HG03520 (cell line): ENCODE data around the gene CLMN.

Experiments used
- ATAC-seq: cut with Tn5 transposase; IDR thresholded peaks from one replicate; pipeline ENCODE4 v1.9.1; 2021; ENCODE audit warnings: mild to moderate bottlenecking, moderate library complexity; ENCODE audit not compliant: unreplicated experiment

The CLMN gene, protein sequence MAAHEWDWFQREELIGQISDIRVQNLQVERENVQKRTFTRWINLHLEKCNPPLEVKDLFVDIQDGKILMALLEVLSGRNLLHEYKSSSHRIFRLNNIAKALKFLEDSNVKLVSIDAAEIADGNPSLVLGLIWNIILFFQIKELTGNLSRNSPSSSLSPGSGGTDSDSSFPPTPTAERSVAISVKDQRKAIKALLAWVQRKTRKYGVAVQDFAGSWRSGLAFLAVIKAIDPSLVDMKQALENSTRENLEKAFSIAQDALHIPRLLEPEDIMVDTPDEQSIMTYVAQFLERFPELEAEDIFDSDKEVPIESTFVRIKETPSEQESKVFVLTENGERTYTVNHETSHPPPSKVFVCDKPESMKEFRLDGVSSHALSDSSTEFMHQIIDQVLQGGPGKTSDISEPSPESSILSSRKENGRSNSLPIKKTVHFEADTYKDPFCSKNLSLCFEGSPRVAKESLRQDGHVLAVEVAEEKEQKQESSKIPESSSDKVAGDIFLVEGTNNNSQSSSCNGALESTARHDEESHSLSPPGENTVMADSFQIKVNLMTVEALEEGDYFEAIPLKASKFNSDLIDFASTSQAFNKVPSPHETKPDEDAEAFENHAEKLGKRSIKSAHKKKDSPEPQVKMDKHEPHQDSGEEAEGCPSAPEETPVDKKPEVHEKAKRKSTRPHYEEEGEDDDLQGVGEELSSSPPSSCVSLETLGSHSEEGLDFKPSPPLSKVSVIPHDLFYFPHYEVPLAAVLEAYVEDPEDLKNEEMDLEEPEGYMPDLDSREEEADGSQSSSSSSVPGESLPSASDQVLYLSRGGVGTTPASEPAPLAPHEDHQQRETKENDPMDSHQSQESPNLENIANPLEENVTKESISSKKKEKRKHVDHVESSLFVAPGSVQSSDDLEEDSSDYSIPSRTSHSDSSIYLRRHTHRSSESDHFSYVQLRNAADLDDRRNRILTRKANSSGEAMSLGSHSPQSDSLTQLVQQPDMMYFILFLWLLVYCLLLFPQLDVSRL

DNA sequence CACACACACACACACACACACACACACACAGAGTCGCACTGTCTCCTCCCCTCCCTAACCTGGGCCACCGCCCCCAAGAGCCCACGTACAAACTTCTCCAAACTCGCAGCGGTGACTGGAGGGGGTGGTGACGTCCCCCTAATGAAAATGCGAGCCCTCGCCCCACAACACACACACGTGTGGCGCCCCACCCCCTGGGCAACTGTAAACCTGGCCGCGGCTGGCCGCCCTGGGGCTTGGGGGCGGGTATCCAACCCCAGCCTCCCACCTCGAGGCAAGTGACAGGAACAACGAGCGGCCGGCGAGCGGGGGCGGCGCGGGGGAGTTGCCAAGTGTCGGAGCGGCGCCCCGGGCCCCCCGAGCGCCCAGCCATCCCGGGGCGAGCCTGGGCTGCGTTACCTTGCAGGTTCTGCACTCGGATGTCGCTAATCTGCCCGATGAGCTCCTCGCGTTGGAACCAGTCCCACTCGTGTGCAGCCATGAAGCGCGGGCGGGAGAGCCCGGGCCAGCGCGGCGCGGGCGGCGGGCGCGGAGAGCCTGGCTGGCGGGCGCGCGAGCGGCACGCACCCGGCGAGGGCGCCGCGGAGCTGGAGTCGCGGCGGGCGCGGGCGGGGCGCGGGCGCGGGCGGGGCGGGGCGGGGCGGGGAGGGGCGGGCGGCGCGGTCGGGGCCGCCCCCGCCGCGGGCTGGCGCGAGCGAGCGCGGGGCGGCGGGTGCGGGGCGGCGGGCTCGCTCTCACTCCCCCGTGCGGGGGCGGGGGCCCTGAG is at the start of gene CLMN:
Gene CLMN, minus strand, starts transcription at position 597 of the 766 bp plus-strand sequence. Its CDS starts 116 bp downstream, at position 481.
- no peak for ATAC-seq

DNA sequence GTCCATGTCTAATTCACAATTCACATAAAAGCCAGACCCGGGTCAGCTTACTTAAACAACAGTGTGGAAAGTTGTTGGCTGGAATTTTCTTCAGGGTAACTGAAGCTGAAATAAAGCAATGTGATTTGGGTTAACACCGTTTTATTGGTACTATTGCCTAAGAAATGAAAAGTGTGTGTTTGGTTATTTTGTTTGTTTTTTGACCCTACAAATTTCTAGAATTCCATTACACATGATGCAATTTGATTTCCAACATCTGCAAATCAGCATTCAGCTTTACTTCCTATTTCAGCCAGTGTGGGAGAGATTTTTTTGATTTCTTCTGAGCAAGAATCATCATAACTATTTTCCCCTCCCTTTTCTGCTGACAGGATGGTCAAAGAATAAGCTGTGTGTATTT is 45.7 kb upstream of the CLMN start:
- no peak for ATAC-seq

DNA sequence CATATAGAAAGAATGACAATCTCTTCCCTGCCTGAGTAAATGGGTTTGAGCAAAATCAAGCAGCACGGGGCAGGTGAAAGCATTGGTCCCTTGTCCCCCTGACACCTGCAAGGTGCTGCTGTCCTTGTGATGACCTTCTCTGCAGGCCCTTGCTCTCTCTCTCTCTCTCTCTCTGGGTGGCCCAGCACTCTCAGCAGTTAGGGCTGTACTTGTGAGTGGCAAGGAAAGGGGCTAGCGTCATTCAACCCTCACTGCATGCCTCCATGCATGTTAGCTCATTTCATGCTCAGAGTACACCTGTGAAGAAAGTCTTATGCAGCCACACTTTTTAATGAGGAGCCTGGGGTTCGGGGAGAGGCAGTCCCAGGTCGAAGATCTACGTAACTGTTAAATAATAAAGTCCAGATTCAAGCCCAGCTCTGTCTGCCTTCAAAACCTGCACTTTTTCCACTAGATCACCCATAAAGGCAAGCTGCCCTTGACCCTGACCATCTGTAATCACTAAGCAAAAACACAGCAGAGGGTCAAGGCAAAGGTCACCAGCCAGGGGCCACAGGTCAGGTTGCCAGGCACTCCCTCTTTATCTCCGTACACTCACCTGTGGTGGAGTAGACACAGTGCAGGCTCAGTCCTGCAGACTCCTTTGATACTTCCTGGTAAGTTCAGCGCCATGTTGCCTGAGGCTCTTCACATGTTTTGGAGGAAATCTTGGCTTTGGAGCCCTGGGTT is 44.9 kb upstream of the CLMN start:
- no peak for ATAC-seq

DNA sequence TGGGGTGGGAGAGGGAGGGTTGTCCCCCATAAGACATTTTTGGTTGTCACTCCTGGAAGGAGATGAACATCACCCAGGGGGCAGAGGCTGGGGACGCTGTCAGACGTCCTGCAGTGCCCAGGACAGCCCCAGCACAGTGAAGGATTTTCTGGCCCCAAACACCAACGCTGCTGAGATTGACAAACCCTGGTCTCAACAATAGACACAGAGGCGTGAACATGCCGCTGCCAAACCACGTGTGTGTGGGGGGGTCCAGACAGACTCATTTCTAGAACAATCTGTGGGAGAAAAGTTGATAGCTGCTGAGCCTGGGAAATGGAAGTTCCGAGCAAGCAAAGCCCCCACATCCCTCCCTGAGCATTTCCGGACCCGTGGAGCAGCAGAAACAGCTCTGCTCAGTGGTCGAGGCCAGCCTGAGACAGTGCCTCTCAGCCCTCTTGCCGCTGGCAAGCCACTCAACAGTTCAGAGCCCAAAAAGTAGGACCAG is 43.8 kb upstream of the CLMN start:
- ATAC-seq = no peak

DNA sequence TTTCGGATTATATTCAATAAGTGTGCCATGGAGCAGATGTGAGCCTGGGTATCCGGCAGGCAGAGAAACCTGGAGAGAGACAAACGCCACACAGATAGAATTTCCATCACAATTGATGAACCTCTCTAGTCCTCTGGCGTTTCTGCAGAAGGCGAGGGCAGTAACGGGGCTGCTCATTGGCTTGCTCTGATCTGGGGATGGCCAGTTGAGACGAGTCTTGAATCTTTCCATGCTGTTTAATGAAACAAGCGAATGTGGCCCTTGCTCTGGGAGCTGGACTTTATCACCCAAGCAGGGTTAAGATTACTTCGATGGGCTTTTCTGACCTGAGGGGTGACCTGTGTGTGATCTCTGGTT is 42.4 kb upstream of the CLMN start:
- no peak for ATAC-seq

DNA sequence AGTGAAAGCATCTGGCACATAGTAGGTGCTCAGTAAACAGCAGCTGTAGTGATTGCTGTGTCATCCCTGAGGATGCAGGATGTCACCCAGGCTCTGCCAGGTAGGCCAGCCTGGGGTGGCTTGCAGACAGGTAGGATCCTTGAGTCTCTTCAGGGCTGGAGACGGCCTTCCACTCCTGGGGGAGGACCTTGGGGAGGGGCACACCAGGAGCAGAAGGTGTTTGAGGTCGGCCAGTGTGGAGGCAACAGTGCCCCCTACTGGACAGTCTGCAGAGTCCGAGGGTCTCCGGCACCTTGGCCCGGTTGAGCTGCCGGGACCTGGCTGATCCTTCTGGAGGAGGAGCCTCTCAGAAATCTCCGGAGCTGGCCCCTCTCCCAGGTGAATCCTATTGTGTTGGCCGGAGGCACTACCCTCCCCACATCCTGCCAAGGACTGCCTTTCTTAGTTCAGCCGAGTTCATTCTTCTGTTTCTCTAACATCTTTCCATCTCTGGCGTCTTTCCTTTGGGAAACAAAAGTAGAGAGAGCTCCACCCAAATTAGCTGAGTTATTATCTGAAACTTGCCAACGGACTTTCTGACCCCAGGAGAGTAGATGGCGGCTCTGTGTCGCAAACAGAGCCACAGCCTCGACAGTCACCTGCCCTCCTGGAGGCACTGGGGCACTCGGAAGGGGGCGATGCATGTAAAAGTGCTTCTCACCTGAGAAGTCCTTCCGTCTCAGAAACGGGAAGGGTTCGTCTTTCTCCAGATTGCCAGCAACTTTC is 41.8 kb upstream of the CLMN start:
- no peak for ATAC-seq

DNA sequence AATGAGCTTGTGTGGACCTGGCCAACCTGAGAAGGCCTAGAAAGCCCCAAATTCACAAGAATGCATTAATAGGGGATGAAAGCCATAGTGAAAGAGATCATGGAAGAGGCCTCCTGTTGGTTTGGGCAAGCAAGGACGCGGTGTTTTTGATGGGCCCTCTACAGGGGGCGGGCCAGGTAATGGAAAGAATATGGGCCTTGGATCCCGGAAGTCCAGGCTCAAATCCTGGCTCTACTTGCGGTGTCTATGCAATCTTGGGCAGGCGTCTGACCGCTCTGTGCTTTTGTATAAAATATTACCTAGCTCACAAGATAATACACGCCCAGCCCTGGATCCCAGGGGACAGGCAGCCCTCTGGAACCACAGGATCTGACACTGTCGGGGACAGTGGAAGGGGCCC is 41.1 kb upstream of the CLMN start:
- ATAC-seq = no peak

DNA sequence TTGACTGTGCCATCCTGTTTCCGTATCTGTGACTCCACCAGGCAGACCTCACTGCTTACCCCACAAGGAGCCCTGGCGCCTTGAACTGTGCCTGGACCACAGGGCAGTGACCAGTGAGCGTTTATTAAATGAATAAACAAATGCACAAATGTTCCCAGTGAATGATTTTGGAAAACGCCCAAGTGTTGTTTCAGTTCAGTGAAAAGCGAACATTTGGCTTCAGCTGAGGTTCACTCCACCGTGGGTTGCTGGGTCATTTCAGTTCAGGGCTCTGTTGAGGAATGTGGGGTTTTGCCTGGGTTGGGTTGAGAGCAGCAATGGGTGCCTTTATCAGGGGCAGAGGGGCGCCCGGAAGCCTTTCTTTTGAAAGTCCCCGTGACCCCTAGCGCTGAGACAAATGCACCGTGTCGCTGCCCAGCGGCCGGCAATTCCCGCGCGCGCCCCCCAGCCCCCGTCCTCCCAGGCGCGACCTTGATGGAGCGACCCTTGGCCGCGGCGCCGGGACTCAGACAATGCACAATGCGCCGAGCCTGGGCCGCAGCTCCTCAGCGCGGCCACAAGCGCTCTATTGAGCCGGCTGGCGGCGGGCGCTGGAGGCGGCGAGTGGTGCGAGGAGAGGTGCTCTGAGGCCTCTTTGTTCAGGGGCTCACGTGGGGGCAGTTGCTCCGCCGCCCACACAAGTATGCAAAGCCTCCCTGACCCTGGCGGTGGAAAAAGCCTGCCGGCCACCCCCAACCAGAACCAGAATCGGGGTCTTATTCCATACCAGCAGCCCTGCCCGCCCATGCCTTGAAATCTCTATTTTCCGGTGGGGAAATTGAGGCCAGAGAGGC is 40.5 kb upstream of the CLMN start:
- ATAC-seq = no peak

DNA sequence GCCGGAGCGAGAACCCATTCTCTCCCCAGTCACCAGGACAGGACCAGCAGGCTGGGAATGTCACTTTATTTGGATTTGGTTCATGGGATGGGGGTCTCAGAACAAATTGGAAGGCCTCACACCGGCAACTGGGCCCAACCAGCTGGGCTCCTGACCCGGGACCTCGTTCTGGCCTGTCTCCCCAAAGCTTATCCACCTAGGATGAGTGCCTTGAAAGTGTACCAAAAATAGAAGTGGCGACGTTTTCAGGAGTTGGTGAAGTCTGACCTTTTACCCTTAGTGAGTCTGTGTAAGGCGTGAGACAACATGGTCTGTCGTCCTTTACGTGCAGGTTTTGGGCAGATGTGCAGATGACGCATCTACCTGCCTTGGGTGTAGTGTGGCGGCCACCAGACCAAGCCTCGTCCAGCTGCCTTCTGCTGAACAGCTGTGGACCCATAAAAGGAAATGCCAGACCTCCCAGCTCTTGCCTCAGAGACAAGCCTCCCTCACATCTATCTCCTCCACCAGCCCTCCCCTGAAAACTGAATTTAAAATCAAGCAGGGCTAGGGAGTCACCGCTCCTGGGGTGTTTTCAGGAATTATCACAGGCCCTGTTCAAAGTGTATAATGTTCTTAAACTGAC is 36.6 kb upstream of the CLMN start:
- no peak for ATAC-seq

DNA sequence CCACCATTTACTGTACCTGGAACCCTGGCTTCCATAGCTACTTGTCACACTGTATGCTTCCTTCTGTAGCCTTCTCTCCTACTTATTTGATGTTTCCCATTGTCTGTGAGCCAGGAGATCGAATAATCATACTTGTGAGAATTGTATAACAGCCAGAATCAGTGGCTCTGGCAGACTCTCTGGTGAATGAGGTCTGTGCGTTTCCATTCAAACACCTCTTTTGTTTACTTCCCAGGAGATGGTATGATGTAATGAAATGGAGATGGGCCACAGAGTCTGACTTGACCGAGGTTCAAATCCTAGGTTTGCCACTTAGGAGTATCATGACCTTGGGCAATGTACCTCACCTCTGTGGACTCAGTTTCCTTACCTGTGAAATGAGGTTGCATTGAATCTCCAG is 35.7 kb upstream of the CLMN start:
- no peak for ATAC-seq

DNA sequence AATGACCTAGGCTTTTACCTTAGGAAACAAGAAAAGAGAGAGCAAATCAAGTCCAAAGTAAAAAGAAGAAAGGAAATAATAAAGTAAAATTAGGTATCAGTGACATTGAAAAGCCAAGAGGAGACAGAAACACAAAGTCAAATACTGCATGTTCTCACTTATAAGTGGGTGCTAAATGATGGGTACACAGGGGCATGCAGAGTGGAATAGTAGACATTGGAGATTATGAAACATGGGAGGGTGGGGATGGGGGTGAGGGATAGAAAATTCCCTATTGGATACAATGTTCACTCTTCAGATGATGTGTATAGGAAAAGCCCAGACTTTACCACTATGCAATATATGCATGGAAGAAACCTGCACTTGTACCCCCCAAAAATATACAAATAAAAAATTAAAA is 35.1 kb upstream of the CLMN start:
- no peak for ATAC-seq

DNA sequence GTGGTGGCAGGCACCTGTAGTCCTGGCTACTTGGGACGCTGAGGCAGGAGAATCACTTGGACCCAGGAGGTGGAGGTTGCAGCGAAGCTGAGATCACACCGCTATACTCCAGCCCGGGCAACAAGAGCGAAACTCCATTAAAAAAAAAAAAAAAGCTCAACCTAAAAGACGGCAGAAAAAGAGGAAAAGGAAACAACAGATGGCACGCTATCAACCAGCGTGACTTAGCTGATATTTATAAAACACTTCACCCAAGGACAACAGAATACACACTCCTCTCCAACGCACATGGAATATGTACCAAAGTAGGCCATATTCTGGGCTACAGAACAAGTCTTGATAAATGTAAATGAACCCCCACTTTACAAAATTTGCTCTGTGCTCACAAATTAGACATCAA is 34.0 kb upstream of the CLMN start:
- no peak for ATAC-seq

DNA sequence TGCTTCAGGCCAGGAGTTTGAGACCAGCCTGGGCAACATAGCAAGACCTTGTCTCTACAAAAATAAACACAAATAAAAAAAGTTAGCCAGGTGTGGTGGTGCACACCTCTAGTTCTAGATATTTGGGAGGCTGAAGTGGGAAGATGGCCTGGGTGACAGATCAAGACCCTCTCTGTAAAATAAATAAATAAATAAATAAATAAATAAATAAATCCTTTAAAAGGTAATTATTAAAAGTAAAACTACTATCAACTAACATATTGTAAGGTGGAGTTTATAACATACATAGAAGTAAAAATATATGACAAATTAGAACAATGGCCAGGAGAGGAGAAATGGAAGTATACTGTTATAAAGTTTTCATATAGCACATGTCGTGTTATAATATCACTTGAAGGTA is 33.3 kb upstream of the CLMN start:
- ATAC-seq = no peak

DNA sequence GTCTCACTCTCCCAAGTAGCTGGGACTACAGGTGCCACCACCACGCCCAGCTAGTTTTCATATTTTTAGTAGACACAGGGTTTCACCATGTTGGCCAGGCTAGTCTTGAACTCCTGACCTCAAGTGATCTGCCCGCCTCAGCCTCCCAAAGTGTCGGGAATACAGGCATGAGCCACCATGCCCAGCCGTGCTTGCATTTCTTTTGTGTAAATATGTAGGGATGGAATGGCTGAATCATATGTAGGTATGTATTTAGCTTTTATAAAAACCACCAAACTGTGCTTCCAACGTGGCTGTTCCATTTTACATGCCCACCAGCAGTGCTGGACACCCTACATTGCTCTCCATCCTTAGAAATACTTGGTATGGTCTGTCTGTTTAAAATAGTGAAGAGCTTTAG is 32.8 kb upstream of the CLMN start:
- no peak for ATAC-seq

DNA sequence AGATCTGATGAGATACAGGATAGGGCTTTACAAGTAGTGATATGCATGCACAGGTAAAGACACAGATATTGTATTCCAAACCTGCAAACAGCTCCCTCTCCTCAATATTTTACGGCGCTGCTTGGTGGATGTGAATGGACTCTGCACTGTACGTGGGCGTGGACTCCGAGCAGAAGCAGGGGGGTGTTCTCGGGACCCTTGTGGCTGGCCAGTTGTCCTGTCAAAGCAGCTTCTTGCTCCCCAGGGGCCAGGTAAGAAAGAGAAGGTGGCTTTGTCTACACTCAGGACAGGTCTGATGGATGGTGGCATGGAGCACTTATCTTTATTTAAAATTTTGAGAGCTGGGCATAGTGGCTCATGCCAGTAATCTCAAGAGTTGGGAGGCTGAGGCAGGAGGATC is 29.5 kb upstream of the CLMN start:
- no peak for ATAC-seq

DNA sequence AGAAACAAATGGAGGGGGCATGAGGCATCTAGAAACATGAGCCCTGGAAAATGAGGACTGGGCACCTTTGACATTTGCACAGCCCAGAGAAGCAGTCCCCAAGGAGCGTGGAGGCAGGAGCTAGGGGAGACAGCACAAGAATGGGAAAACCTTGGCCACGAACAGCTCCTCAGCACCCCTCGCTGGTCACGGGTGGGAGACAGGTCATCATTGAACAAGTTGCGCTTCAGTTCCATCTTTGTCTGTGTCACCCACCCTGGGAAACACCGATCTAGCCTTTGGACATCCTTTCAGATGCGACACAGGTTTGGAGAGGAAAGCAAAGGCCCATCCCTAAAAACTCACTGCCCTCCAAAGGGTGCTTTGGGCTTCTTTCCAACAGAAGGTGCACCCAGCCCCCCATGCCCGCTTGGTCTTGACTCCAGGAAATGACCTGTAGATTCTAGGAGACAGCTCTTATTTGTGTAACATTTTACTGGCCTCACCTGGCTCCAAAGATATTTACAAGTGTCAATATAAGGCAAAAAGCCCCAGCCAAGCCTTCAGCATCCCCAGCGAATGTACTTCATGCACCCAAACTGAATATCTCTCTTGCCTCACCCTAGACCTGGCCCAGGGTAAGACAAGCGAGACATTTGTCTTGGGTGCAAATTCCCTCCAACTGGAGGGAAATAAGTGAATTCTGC is 28.8 kb upstream of the CLMN start:
- ATAC-seq = no peak

DNA sequence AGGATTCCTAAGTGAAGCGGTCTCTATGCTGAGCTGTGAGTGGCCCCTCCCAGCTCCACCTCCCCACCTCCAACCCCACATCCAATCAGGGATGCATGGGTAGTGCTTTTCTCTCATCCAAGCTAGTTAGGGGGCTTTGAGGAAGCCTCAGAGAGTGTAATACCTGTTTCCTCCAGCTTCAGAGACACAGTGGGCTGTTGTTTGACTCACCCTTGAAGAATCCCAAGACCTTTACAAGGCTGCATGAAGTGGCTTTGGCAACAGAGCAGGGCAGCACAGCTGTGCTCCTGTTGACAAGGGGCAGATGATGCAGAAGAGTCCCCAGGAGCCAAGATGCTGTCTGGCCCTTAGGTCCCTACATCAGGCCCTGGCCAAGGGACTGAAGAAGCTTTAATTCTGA is 27.1 kb upstream of the CLMN start:
- no peak for ATAC-seq

DNA sequence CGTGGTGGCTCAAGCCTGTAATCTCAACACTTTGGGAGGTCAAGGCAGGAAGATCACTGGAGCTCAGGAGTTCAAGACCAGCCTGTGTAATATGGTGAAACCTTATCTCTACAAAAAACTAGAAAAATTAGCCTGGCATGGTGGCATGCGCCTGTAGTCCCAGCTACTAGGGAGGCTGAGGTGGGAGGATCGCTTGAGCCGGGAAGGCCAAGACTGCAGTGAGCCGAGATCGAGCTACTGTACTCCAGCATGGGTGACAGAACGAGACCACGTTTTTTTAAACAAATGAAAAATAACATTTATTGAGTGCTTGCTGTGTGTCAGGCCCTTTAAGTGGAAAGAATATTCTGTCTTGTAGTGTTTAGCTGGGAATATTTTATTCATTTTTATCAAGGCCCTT is 26.6 kb upstream of the CLMN start:
- no peak for ATAC-seq
